Heart left ventricle (tissue), 16 donors: ENCODE measurements around the gene FAM53B. TPM values are rescaled to one million over a fixed set of nuclear protein-coding genes. Genes with fewer than 3 reads are reported as not detected.

Experiments used
- ATAC-seq, 4 donors: fragments of 200-7000 bp; cut with Tn5 transposase; one replicate each; pipeline ENCODE4 v1.9.1; 2020 to 2022; ENCODE audit warnings: moderate library complexity in 4 of 4, mild to moderate bottlenecking in 3 of 4, moderate number of reproducible peaks in 1 of 4
- DNase-seq, 5 donors: peaks; one replicate each; pipeline ENCODE4 v3.0.0-alpha.2; 2020
- H3K27ac ChIP-seq, 12 donors: fragments of 200-600 bp; sonication (generic) in 4 of 12; one replicate each; pipeline versions ENCODE4 v1.5.0 to v1.8.0; 2016 to 2022; ENCODE audit warnings: mild to moderate bottlenecking in 2 of 12
- H3K27me3 ChIP-seq, 9 donors: fragments of 200-600 bp; sonication (generic) in 2 of 9; one replicate each; pipeline versions ENCODE4 v1.5.1 to v1.8.0; 2016 to 2022; ENCODE audit warnings: mild to moderate bottlenecking in 3 of 9
- H3K36me3 ChIP-seq, 9 donors: fragments of 200-600 bp; sonication (generic) in 2 of 9; one replicate each; pipeline versions ENCODE4 v1.5.0 to v1.8.0; 2018 to 2022; ENCODE audit warnings: mild to moderate bottlenecking in 2 of 9
- H3K4me1 ChIP-seq, 12 donors: fragments of 200-600 bp; sonication (generic) in 4 of 12; one replicate each; pipeline versions ENCODE4 v1.5.0 to v1.8.0; 2016 to 2022; ENCODE audit warnings: mild to moderate bottlenecking in 3 of 12
- H3K4me3 ChIP-seq, 12 donors: fragments of 200-600 bp; sonication (generic) in 4 of 12; one replicate each; pipeline versions ENCODE4 v1.5.0 to v1.8.0; 2017 to 2022; ENCODE audit warnings: mild to moderate bottlenecking in 9 of 12, moderate library complexity in 4 of 12
- H3K9me3 ChIP-seq, 12 donors: fragments of 200-600 bp; sonication (generic) in 4 of 12; one replicate each; pipeline versions ENCODE4 v1.5.0 to v1.8.0; 2016 to 2022; ENCODE audit warnings: mild to moderate bottlenecking in 1 of 12
- POLR2A ChIP-seq, 2 donors: fragments of 450-650 bp; IDR thresholded peaks; one replicate each; pipeline ENCODE4 v1.6.1; 2017; ENCODE audit warnings: antibody characterized with exemption in 2 of 2, mild to moderate bottlenecking in 2 of 2, moderate library complexity in 2 of 2
- WGBS, 4 donors: extraction: QIAGEN DNeasy Blood & Tissue Kit in 2 of 4; methylation state at CpG; one replicate each; pipeline versions ENCODE4 v1.1.5 to v1.1.7; 2013 to 2018; 5-methylcytosine and 5-hydroxymethylcytosine counted together
- intact Hi-C, 10 donors: fragments of 100-400 bp; cut with DNase I; formaldehyde crosslinking; loops; one replicate each; pipeline versions ENCODE4 v1.11.1 to v1.14.2; 2022
- polyA plus RNA-seq, 2 donors: library from polyadenylated mRNA; stranded (reverse); fragments of 200-250 nt; gene quantifications; one replicate each; pipeline ENCODE4 v1.2.3, GENCODE V29; 2013
- total RNA-seq, 9 donors: library from RNA; depleted of rRNA in 2 of 9; stranded (reverse); fragments of >200 nt in 2 of 9; fragmentation: NEBNext Ultra II Directional in 3 of 9; extraction: Animal tissue kit (Norgen Biotek cat#: 25700) in 3 of 9; gene quantifications; one replicate each; pipeline versions ENCODE4 v1.1.0 to v1.2.4, GENCODE V29; 2016 to 2023
- TF ChIP-seq, protein P1 (sequence below), 12 donors: fragments of 200-600 bp; sonication (generic) in 4 of 12; IDR thresholded peaks; one replicate each; pipeline versions ENCODE4 v1.5.0 to v1.8.0; 2018 to 2022; ENCODE audit warnings: antibody characterized with exemption in 12 of 12, mild to moderate bottlenecking in 5 of 12
- donor health status: ischemic (EF 13 %, LVEDD 7.1; RV severe dilation, severe dysfunction).
- donor health status: healthy with polysubstance abuse.
- donor health status: DM: no; HTN: yes; CAD: no.
- donor health status: DM: no; HTN: no; CAD: no.
- donor health status: ischemic (EF 25% LVEDD 6.9; RV normal size, moderate dysfunction).
- donor health status: ischemic (EF 25% LVEDD 5.7; RV mildly dilated, moderate dysfunction).
- donor health status: healthy.
- donor health status: DM: yes; HTN: yes; CAD: no.
- donor health status: ischemic (EF 35%, LVEDD 5.7; RV mildly dilated, moderate dysfunction).
- donor health status: nonischemic (EF 11% LVEDD 7.7; RV severe dilation, severe dysfunction).
- donor health status: DM: yes; HTN: yes; CAD: no.
- donor health status: PGD.
- donor health status: ischemic (EF 29% LVEDD 5.4; RV normal size, mild dysfunction).
- donor health status: nonischemic (EF 23%, LVEDD 6.1; RV moderate dilation, normal function).

The FAM53B gene
- total and polyA plus RNA-seq, 11 donors = 23.7 to 57.7 (median 35.5) TPM

DNA sequence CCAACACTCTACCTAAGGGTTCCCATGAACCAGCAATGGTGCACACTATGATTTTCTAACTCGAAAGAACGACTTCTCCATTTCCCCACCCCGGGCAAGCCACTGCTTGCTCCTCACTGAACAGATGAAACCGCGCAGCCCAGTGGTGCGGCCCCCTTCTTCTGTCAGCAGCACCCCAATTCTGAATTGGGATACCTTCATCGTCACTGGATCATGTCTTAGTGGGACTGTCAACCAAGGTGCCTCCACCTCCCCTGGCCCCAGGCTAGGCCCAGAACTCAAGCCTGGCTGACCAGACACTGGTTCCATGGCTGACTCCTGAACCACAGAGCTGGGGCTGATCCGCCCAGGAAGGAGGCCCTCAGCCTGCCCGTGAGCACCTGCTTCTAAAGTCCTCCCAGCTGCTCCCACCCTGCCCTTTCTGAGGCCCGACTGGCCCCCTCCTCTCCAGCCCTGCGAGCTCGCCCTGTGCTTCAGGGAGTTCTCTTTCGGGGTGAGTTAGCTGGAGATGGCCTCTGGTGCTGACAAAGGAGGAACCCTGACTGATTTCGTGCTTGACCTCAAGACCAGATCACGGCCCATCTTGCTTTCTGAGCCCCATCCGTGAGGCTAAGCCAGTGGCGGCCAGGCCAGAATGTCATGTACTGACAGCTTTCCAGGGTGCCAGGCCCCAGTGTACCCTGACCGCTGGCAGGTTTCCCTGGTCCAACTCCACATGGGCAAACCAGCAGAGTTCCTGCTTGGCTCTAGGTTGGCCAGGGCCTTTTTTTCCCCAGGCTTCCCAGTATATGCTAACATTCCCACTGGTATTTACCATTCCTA, 44.5 kb downstream of the FAM53B start:
- Histone ChIP-seq H3K4me3 (no peak overlapping the region), H3K27ac (peak overlapping the region; percentile 88 to 97 (median 93)), H3K4me1 (peaks cover 44 to 99% (median 83%) of the 10 kb centered on the region in 12 donors), H3K9me3 (no peaks in the 10 kb centered on the region), H3K27me3 (no peaks in the 10 kb centered on the region), H3K36me3 (peaks cover 0 to 20% (median 7%) of the 10 kb centered on the region in 9 donors)
- WGBS, 4 donors = 79 to 85% (median 83%) methylated on average over 17 to 18 of the region's 18 CpGs
- intact Hi-C loops = loop anchor here in 7 of 10 donors (2.0 to 10.0 kb wide), 7 partner anchors 13 to 57 kb away; partner anchors contain the start of gene FAM53B (in 1 of the 7)
- DNase-seq (peak in 4 of 5 donors; percentile 54 to 79 (median 74)), ATAC-seq (peak; percentile 8 to 25 (median 20))
- TF ChIP-seq, protein P1, sequence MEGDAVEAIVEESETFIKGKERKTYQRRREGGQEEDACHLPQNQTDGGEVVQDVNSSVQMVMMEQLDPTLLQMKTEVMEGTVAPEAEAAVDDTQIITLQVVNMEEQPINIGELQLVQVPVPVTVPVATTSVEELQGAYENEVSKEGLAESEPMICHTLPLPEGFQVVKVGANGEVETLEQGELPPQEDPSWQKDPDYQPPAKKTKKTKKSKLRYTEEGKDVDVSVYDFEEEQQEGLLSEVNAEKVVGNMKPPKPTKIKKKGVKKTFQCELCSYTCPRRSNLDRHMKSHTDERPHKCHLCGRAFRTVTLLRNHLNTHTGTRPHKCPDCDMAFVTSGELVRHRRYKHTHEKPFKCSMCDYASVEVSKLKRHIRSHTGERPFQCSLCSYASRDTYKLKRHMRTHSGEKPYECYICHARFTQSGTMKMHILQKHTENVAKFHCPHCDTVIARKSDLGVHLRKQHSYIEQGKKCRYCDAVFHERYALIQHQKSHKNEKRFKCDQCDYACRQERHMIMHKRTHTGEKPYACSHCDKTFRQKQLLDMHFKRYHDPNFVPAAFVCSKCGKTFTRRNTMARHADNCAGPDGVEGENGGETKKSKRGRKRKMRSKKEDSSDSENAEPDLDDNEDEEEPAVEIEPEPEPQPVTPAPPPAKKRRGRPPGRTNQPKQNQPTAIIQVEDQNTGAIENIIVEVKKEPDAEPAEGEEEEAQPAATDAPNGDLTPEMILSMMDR (IDR thresholded peaks at IDR 0.05) = no peak
- TF ChIP-seq POLR2A (IDR thresholded peaks at IDR 0.05) = no peak

DNA sequence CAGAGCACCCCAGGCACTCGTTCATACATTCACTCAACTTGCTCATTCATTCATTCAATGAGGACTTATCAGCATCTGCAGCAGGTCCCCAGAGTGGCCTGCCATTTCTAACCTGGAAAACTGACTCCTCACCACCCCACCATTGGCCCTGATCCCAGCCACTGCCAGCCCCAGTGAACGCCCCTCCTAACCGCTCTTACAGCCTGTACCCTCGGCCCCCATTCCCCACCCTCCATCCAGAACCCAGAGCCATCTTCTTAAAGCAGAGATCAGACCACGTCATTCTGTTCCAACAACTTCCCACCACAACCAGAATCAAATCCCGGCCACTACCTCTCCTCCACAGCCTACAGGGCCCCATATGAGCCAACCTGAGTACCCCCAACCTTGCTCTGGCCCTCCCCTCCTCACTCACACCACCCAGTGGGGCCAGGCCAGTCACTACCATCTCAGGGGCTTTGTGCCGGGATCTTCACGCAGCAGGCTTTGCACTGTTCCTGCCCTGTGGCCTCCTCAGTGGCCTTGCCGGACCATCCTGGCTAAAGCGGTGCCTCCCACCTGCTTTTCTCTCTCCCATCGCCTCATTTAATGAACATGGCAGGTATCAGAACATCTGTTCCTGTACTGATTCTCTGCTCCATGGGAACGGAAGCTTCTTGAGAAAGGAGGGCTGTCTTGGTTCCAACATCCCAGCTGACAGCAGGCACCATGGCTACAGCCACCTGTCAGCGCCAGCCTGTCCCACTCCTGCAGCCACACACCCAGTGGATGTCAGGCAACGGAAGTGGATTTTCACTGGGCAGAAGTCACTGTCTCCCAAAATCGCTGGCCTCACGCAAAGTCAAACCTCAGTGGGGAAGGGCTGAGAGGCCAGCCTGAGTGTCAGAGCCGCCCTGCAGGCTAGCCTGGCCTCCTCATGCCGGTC, 45.4 kb downstream of the FAM53B start:
- no peak overlapping the region for H3K4me3 ChIP-seq
- peaks cover 44 to 99% (median 83%) of the 10 kb centered on the region in 12 donors for H3K4me1 ChIP-seq
- peaks cover 0 to 20% (median 12%) of the 10 kb centered on the region in 9 donors for H3K36me3 ChIP-seq
- TF ChIP-seq, protein P1 (IDR thresholded peaks at IDR 0.05) = no peak
- ATAC-seq (no peak), DNase-seq (peak in 2 of 5 donors; percentile 22 to 51)
- WGBS, 4 donors = 81 to 91% (median 85%) methylated on average over 18 of the region's 18 CpGs
- H3K27me3 ChIP-seq = no peaks in the 10 kb centered on the region
- H3K9me3 ChIP-seq = no peaks in the 10 kb centered on the region
- intact Hi-C loops = no loop called here
- H3K27ac ChIP-seq = peak overlapping the region in 11 of 12 donors; percentile 88 to 97 (median 93)

DNA sequence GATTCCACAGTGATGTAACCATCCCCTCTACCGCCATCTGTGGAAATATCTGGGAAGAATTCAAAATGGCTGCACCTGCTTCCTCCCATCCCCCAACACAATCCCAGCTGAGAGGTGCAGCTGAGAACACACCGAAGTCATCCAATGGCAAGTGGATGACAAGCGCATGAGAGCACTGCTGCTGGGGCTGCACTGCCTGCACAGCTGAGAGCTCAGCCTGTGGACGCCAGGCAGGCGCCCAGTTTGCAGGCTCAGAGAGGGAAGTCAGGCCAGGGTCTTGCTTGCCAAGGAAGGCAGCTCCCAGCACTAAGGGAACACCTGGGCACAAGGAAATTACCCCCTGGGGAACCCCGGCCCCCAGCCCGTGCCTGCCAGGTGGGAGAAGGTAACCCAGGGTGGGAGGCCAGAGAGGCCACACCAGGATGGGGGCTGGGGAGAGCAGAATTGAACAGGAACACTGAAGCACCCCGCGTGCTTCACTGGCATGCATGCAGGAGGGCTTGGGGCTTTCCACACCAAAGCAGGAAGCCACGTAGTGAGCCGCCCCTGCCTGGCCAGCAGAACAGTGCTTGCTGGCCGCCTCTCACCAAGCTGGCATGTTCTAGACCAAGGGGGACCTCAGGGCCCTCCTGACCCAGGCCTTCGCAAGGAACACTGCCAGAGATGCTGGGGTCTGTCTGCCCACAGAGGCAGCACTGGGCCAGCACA, 46.2 kb downstream of the FAM53B start:
- DNase-seq (peak in 2 of 5 donors; percentile 22 to 64), ATAC-seq (no peak)
- no peak overlapping the region for H3K4me3 ChIP-seq
- H3K27me3 ChIP-seq = no peaks in the 10 kb centered on the region
- H3K27ac ChIP-seq = peak overlapping the region in 9 of 12 donors; percentile 14 to 97 (median 89)
- H3K36me3 ChIP-seq = peaks cover 0 to 20% (median 12%) of the 10 kb centered on the region in 9 donors
- TF ChIP-seq POLR2A (IDR thresholded peaks at IDR 0.05) = no peak
- TF ChIP-seq, protein P1 (IDR thresholded peaks at IDR 0.05) = no peak
- H3K9me3 ChIP-seq = no peaks in the 10 kb centered on the region
- WGBS, 4 donors = 61 to 68% (median 66%) methylated on average over 9 to 13 of the region's 13 CpGs
- intact Hi-C loops = no loop called here
- peaks cover 38 to 99% (median 81%) of the 10 kb centered on the region in 12 donors for H3K4me1 ChIP-seq
